Measurements from ENCODE around the gene KCNC3.
A peak's percentile ranks its signal among the peaks of the same experiment; 100 is the strongest.

The KCNC3 gene

GRCh38 chr19:50311723-50312635 is 17.2 kb downstream of the KCNC3 start:
- DNase-seq (ENCODE audit: low read depth) = no peak

GRCh38 chr19:50310759-50311465 is 18.3 kb downstream of the KCNC3 start:
- DNase-seq (ENCODE audit: low read depth) = no peak

- no peak for DNase-seq (ENCODE audit: low read depth)
Observed at GRCh38 chr19:50309396-50310125, 19.6 kb downstream of the KCNC3 start.

- DNase-seq (ENCODE audit: low read depth) = no peak
Observed at GRCh38 chr19:50308991-50309390, 20.2 kb downstream of the KCNC3 start.

- no peak for DNase-seq (ENCODE audit: low read depth)
Observed at GRCh38 chr19:50303558-50303957, 25.6 kb downstream of the KCNC3 start.

GRCh38 chr19:50301607-50301971 is 27.6 kb downstream of the KCNC3 start:
- DNase-seq (ENCODE audit: low read depth) = no peak

- peak; percentile 13 for DNase-seq (ENCODE audit: low read depth)
Observed at GRCh38 chr19:50300814-50301606, 28.2 kb downstream of the KCNC3 start.

- DNase-seq (ENCODE audit: low read depth) = no peak
Observed at GRCh38 chr19:50300051-50300450, 29.1 kb downstream of the KCNC3 start.

- no peak for DNase-seq (ENCODE audit: low read depth)
Observed at GRCh38 chr19:50293263-50294004, 35.7 kb downstream of the KCNC3 start.

GRCh38 chr19:50292216-50292827 is 36.9 kb downstream of the KCNC3 start:
- no peak for DNase-seq (ENCODE audit: low read depth)

- DNase-seq (ENCODE audit: low read depth) = no peak
Observed at GRCh38 chr19:50290775-50291174, 38.4 kb downstream of the KCNC3 start.

- DNase-seq (ENCODE audit: low read depth) = no peak
Observed at GRCh38 chr19:50290011-50290410, 39.2 kb downstream of the KCNC3 start.

- DNase-seq (ENCODE audit: low read depth) = no peak
Observed at GRCh38 chr19:50288954-50289353, 40.2 kb downstream of the KCNC3 start.

GRCh38 chr19:50287331-50287730 is 41.8 kb downstream of the KCNC3 start:
- no peak for DNase-seq (ENCODE audit: low read depth)

- no peak for DNase-seq (ENCODE audit: low read depth)
Observed at GRCh38 chr19:50286443-50286842, 42.7 kb downstream of the KCNC3 start.

GRCh38 chr19:50285833-50286232 is 43.3 kb downstream of the KCNC3 start:
- no peak for DNase-seq (ENCODE audit: low read depth)

- no peak for DNase-seq (ENCODE audit: low read depth)
Observed at GRCh38 chr19:50281491-50281890, 47.7 kb downstream of the KCNC3 start.

GRCh38 chr19:50280983-50281382 is 48.2 kb downstream of the KCNC3 start:
- DNase-seq (ENCODE audit: low read depth) = no peak

GRCh38 chr19:50280074-50280473 is 49.1 kb downstream of the KCNC3 start:
- DNase-seq (ENCODE audit: low read depth) = no peak

- no peak for DNase-seq (ENCODE audit: low read depth)
Observed at GRCh38 chr19:50277966-50278580, 51.1 kb downstream of the KCNC3 start.

Data from GM04503 (cell line).